ENCODE measurements around the gene GPN1.
A peak's percentile ranks its signal among the peaks of the same experiment; 100 is the strongest.
"Not testable (repeated sequence)": the region's sequence is repeated elsewhere in the genome, so short reads cannot be mapped to it uniquely, and the experiment has no call there.

The GPN1 gene

DNA sequence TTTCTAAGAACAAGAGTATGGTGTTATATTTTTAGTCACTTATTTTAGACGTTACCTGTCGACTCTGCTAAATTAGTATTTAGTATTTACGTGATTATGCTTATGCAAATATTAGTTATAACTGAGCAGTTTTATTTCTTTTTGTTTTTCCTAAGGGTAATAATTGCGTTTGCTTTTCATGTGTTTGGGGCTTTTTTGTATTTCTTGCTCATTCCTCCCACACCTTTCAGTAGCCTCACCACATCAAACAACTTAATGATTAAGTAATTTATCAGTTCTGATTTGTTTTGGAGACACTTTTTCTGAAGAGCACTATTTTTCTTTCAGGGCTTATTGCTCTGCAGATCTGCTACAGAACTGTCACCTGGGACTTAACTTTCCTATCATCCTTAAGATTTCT, 42.4 kb downstream of the GPN1 start:
- no peak for TF ChIP-seq CTCF (IDR thresholded peaks at IDR 0.05; ENCODE audit: low read depth, low read length)
- H3K4me3 ChIP-seq (ENCODE audit: low read depth, low read length) = no peak overlapping the region
- no peak for DNase-seq (ENCODE audit: low read depth, low spot score)
- in situ Hi-C loops (cut with HindIII; ENCODE audit: low sequenced_read_pairs) = no loop called here

DNA sequence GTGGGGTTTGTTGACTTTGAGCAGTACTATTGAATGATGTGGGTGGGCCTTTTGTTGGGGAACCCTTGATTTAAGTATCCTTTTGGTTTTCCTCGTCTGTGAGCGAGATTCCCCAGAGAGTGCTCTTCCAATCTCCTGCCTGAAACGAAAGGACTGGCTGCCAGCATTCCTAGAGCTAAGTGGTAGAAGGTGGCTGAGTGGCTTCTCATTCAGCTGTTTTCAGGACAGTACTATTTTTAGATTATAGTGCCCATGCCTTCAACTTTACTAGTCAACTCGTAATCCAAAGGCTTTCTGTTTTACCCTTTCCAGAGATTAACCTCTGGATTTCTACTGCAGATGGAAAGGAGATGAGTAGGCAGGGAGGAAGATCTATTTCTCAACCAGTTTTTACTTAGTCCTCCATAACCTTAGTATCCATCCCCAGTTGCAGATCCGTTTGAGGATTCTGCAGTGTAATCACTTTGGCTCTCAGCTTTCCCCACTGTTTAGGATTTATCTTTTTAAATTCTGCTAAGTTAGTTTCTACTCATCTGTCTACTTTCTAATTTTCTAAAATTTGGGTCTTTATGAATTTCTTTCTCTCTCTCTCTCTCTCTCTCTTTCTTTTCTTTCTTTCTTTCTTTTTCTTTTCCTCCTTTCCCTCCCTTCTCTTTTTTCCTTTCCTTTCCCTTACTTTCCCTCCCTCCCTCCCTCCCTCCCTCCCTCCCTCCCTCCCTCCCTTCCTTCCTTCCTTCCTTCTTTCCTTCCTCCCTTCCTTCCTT, 44.1 kb downstream of the GPN1 start:
- no peak for DNase-seq (ENCODE audit: low read depth, low spot score)
- in situ Hi-C loops (cut with HindIII; ENCODE audit: low sequenced_read_pairs) = no loop called here
- H3K4me3 ChIP-seq (ENCODE audit: low read depth, low read length) = no peak overlapping the region
- no peak for TF ChIP-seq CTCF (IDR thresholded peaks at IDR 0.05; ENCODE audit: low read depth, low read length)

- no peak for TF ChIP-seq CTCF (IDR thresholded peaks at IDR 0.05; ENCODE audit: low read depth, low read length)
- no peak for DNase-seq (ENCODE audit: low read depth, low spot score)
- no peak overlapping the region for H3K4me3 ChIP-seq (ENCODE audit: low read depth, low read length)
- in situ Hi-C loops (cut with HindIII; ENCODE audit: low sequenced_read_pairs) = no loop called here
Measured at GRCh38 chr2:27680571-27680970, 51.7 kb downstream of the GPN1 start.

DNA sequence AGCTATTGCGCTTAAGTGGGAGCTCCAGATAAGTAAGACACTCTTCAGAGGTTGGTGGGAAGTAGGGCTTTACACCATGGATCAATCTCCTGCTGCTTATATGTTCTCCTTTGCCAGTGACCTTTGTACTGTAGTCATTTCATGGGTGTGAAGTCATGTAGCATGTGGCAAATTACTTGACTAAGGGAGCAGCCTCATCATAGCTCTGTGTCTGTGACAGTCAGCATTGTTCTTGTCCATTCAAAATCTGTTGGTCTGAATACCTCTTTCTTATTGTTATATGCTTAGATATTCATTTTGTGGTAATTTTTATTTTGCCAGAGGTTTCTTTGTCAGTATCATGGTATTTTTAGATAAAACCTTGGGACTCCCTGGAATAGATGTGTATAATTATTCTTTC, 53.0 kb downstream of the GPN1 start:
- in situ Hi-C loops (cut with HindIII; ENCODE audit: low sequenced_read_pairs) = no loop called here
- TF ChIP-seq CTCF (IDR thresholded peaks at IDR 0.05; ENCODE audit: low read depth, low read length) = no peak
- no peak overlapping the region for H3K4me3 ChIP-seq (ENCODE audit: low read depth, low read length)
- peak; percentile 62 for DNase-seq (ENCODE audit: low read depth, low spot score)

GRCh38 chr2:27682334-27682771, 53.5 kb downstream of the GPN1 start:
- H3K4me3 ChIP-seq (ENCODE audit: low read depth, low read length); in situ Hi-C loops (cut with HindIII; ENCODE audit: low sequenced_read_pairs): not testable (repeated sequence)
- DNase-seq (ENCODE audit: low read depth, low spot score) = peak; percentile 93

DNA sequence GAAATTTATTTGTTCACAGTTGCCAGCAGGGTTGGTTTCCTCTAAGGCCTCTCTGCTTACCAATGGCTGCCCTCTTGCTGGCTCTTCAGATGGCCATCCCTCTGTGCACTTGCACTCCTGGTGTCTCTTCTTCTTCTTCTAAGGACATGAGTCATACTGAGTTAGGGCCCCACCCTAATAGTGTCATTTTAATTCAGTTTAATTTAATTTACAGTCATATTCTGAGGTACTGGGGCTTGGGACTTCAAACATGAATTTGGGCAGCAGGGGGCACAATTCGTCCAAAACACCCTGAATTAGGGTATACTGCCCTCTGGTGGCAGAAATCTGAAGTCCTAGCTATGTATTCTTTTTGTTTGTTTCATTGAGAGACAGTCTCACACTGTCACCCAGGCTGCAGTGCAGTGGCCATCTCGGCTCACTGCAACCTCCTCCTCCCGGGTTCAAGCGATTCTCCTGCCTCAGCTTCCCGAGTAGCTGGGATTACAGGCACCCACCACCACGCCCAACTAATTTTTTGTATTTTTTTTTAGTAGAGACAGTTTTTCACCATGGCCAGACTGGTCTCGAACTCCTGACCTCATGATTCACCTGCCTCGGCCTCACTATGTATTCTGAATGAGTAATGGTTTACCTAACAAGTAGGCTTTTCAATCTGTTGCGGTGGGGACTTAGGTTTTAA, 54.7 kb downstream of the GPN1 start:
- in situ Hi-C loops (cut with HindIII; ENCODE audit: low sequenced_read_pairs) = no loop called here
- H3K4me3 ChIP-seq (ENCODE audit: low read depth, low read length) = no peak overlapping the region
- TF ChIP-seq CTCF (IDR thresholded peaks at IDR 0.05; ENCODE audit: low read depth, low read length) = peak; percentile 84
- DNase-seq (ENCODE audit: low read depth, low spot score) = peak; percentile 90

DNA sequence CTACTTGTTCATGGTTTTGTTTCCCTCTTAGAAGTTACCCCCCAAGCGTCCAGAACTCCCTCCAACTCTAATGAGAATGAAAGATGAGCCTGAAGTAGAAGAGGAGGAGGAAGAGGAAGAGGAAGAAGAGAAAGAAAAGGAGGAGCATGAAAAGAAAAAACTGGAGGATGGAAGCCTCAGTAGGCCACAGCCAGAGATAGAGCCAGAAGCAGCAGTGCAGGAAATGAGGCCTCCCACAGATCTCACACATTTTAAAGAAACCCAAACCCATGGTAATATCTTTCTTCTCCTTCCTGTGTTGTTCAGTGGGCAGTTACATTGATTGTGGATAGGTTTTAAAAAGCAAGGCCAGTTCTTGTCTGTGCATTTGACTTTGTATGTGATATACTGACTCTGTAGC, 56.2 kb downstream of the GPN1 start:
- DNase-seq (ENCODE audit: low read depth, low spot score); in situ Hi-C loops (cut with HindIII; ENCODE audit: low sequenced_read_pairs); H3K4me3 ChIP-seq (ENCODE audit: low read depth, low read length): not testable (repeated sequence)

All from astrocyte of the spinal cord (primary cell).